B cell (primary cell): ENCODE measurements around the gene PTPN5. TPM values are rescaled to one million over a fixed set of nuclear protein-coding genes. Genes with fewer than 3 reads are reported as not detected.
A peak's percentile ranks its signal among the peaks of the same experiment; 100 is the strongest.

Experiments used
- ATAC-seq: fragments of 200-7000 bp; cut with Tn5 transposase; one replicate; pipeline ENCODE4 v1.10.0; 2021; ENCODE audit warnings: low read depth, mild to moderate bottlenecking, moderate number of reproducible peaks, moderate library complexity
- CTCF ChIA-PET: fragments of 350-600 bp; sonication (Branson Sonifier 250); formaldehyde crosslinking; loops from one replicate; lab custom pipeline; 2021; ENCODE audit warnings: antibody characterized with exemption, inconsistent platforms; lab: Charles Lee
- POLR2A ChIA-PET: fragments of 350-600 bp; sonication (Branson Sonifier 250); formaldehyde crosslinking; loops from one replicate; lab custom pipeline; 2021; ENCODE audit warnings: antibody characterized with exemption; lab: Charles Lee
- DNase-seq: peaks from one replicate; pipeline ENCODE4 v3.0.0; 2013
- H2AFZ ChIP-seq: 2 replicates; pipeline ENCODE4 v1.6.1; 2012; ENCODE audit warnings: mild to moderate bottlenecking, low read depth, low read length; ENCODE audit not compliant: insufficient read depth, poor library complexity, severe bottlenecking
- H3K27ac ChIP-seq, 2 donors: 1 replicate in 1 of 2; 2 replicates in 1 of 2; pipeline ENCODE4 v1.5.1; 2012 to 2013; ENCODE audit warnings: low read length in 2 of 2, mild to moderate bottlenecking in 2 of 2, moderate library complexity in 1 of 2
- H3K27me3 ChIP-seq, 4 experiments: fragments of 200-600 bp in 1 of 4; sonication (generic) in 1 of 4; replicated peaks in 1 of 4; 1 replicate in 2 of 4; 2 replicates in 2 of 4; pipeline versions ENCODE4 v1.6.1 to v1.7.0; 2013 to 2016; ENCODE audit warnings: low read length in 3 of 4, mild to moderate bottlenecking in 2 of 4, mixed read lengths in 1 of 4, moderate library complexity in 1 of 4; ENCODE audit not compliant: insufficient read depth in 4 of 4, control insufficient read depth in 3 of 4; ENCODE audit errors: control extremely low read depth in 1 of 4
- H3K36me3 ChIP-seq, 2 experiments: replicated peaks in 1 of 2; 1 replicate in 1 of 2; 2 replicates in 1 of 2; pipeline versions ENCODE4 v1.6.1 to v1.7.1; 2013; ENCODE audit warnings: low read length in 1 of 2; ENCODE audit not compliant: insufficient read depth in 2 of 2, control insufficient read depth in 1 of 2; ENCODE audit errors: control extremely low read depth in 1 of 2, extremely low read depth in 1 of 2
- H3K4me1 ChIP-seq, 2 donors: fragments of 200-600 bp in 1 of 2; sonication (generic) in 1 of 2; 1 replicate in 1 of 2; 2 replicates in 1 of 2; pipeline versions ENCODE4 v1.5.1 to v1.6.1; 2013 to 2017; ENCODE audit warnings: low read length in 2 of 2; ENCODE audit not compliant: control insufficient read depth in 2 of 2, insufficient read depth in 2 of 2
- H3K4me2 ChIP-seq: replicated peaks from 2 replicates; pipeline ENCODE3; 2012; ENCODE audit warnings: mild to moderate bottlenecking, low read depth, low read length; ENCODE audit not compliant: poor library complexity, severe bottlenecking
- H3K4me3 ChIP-seq, 5 experiments: fragments of 200-600 bp in 1 of 5; sonication (generic) in 1 of 5; 1 replicate in 3 of 5; 2 replicates in 2 of 5; pipeline versions ENCODE4 v1.5.1 to v1.7.0; 2011 to 2016; ENCODE audit warnings: low read length in 4 of 5, mild to moderate bottlenecking in 4 of 5, low read depth in 2 of 5, control low read depth in 1 of 5, moderate library complexity in 1 of 5; ENCODE audit not compliant: insufficient read depth in 1 of 5; ENCODE audit errors: control extremely low read depth in 1 of 5, extremely low read depth in 1 of 5
- H3K79me2 ChIP-seq: fragments of 200-600 bp; sonication (generic); one replicate; pipeline ENCODE4 v1.6.0; 2016; ENCODE audit warnings: low read length; ENCODE audit not compliant: control insufficient read depth, insufficient read depth
- H3K9ac ChIP-seq: fragments of 200-600 bp; sonication (generic); 2 replicates; pipeline ENCODE4 v1.6.1; 2017; ENCODE audit warnings: mild to moderate bottlenecking, low read length, moderate library complexity
- H3K9me3 ChIP-seq, 3 donors: one replicate each; pipeline versions ENCODE4 v1.6.1 to v1.7.1; 2013; ENCODE audit warnings: low read length in 2 of 3; ENCODE audit not compliant: control insufficient read depth in 2 of 3, insufficient read depth in 1 of 3; ENCODE audit errors: control extremely low read depth in 1 of 3
- H4K20me1 ChIP-seq: 2 replicates; pipeline ENCODE4 v1.6.0; 2012; ENCODE audit warnings: mild to moderate bottlenecking, low read length; ENCODE audit not compliant: insufficient read depth, control insufficient read depth, poor library complexity, severe bottlenecking
- H3K27ac Mint-ChIP-seq: one replicate; pipeline ENCODE4 v1.8.0; 2021; ENCODE audit warnings: mixed read lengths
- H3K27me3 Mint-ChIP-seq: one replicate; pipeline ENCODE4 v1.8.0; 2021; ENCODE audit warnings: mixed read lengths
- H3K4me1 Mint-ChIP-seq: one replicate; pipeline ENCODE4 v1.8.0; 2021; ENCODE audit warnings: mixed read lengths
- H3K4me3 Mint-ChIP-seq: one replicate; pipeline ENCODE4 v1.8.0; 2021; ENCODE audit warnings: mixed read lengths
- H3K9me3 Mint-ChIP-seq: one replicate; pipeline ENCODE4 v1.8.0; 2022; ENCODE audit warnings: mixed read lengths; ENCODE audit not compliant: insufficient read depth
- CTCF ChIP-seq: fragments of 200-600 bp; IDR thresholded peaks from one replicate; pipeline ENCODE4 v1.8.0; 2022; ENCODE audit warnings: antibody characterized with exemption, mild to moderate bottlenecking
- EZH2 ChIP-seq: IDR thresholded peaks from 2 replicates; pipeline ENCODE4 v1.6.1; 2012; ENCODE audit warnings: borderline replicate concordance, low read depth, mild to moderate bottlenecking, moderate library complexity, low read length; ENCODE audit not compliant: insufficient read depth, poor library complexity, severe bottlenecking
- WGBS: methylation state at CpG from one replicate; pipeline ENCODE4 v1.1.5; 2013; ENCODE audit warnings: missing lambda C conversion rate; ENCODE audit not compliant: insufficient coverage; 5-methylcytosine and 5-hydroxymethylcytosine counted together
- intact Hi-C: fragments of 100-400 bp; cut with micrococcal nuclease; formaldehyde crosslinking; loops from one replicate; pipeline ENCODE4 v1.10.0; 2022
- polyA plus RNA-seq: library from polyadenylated mRNA; depleted of rRNA; stranded (reverse); fragments of >200 nt; gene quantifications from 2 replicates; pipeline ENCODE4 v1.2.3, GENCODE V29; 2012
- total RNA-seq, 2 donors: library from RNA; stranded (reverse); fragments of 120-200 nt in 1 of 2; gene quantifications; 1 replicate in 1 of 2; 2 replicates in 1 of 2; pipeline versions ENCODE4 v1.2.3 to v1.2.4, GENCODE V29; 2013 to 2022

PTPN5 gene
- total and polyA plus RNA-seq, 2 donors (not counting 1 experiment from before 2014, with no cell fraction given), result not detected

DNA sequence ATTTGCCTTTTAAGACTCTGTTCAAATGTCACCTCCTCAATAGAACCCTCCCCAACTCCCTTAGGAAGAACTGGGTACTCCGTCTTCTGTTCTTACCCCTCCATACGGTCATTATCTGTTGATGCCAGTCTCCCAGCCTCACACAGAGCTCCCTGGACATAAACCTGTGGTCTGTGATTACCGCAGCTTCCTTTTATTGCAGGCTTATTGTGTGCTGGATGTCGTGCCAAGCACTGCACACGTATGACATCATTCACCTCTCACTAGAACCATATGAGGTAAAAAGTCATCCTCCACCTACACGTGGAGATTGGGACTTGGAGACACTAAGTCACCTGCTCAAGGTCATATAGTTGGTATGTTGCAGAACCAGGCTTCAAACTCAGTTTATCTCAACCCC is 15.3 kb downstream of the PTPN5 start:
- H3K27me3 Mint-ChIP-seq, result peaks cover 18% of the 10 kb centered on the region
- intact Hi-C loops, result no loop called here
- Histone ChIP-seq H3K4me3 (no peak overlapping the region), H3K9me3 (no peaks in the 10 kb centered on the region), H2AFZ (no peak overlapping the region), H3K79me2 (no peaks in the 10 kb centered on the region), H4K20me1 (no peaks in the 10 kb centered on the region), H3K36me3 (no peaks in the 10 kb centered on the region), H3K9ac (no peak overlapping the region), H3K4me1 (no peaks in the 10 kb centered on the region), H3K27ac (no peak overlapping the region), H3K27me3 (peaks cover 0 to 1% (median 0%) of the 10 kb centered on the region in 4 experiments), H3K4me2 (no peak overlapping the region)
- no peaks in the 10 kb centered on the region for H3K9me3 Mint-ChIP-seq
- ATAC-seq (no peak), DNase-seq (no peak)
- H3K4me3 Mint-ChIP-seq, result no peak overlapping the region
- TF ChIP-seq CTCF (no peak), EZH2 (no peak)
- ChIA-PET POLR2A (no interaction called here), CTCF (interaction anchor here (1.2 kb wide), 1 partner anchor 52 kb away, joined by 3 read pairs; no protein-coding TSS in a partner anchor)
- no peaks in the 10 kb centered on the region for H3K4me1 Mint-ChIP-seq
- WGBS, result 62% methylated on average over 2 of the region's 6 CpGs
- no peak overlapping the region for H3K27ac Mint-ChIP-seq

DNA sequence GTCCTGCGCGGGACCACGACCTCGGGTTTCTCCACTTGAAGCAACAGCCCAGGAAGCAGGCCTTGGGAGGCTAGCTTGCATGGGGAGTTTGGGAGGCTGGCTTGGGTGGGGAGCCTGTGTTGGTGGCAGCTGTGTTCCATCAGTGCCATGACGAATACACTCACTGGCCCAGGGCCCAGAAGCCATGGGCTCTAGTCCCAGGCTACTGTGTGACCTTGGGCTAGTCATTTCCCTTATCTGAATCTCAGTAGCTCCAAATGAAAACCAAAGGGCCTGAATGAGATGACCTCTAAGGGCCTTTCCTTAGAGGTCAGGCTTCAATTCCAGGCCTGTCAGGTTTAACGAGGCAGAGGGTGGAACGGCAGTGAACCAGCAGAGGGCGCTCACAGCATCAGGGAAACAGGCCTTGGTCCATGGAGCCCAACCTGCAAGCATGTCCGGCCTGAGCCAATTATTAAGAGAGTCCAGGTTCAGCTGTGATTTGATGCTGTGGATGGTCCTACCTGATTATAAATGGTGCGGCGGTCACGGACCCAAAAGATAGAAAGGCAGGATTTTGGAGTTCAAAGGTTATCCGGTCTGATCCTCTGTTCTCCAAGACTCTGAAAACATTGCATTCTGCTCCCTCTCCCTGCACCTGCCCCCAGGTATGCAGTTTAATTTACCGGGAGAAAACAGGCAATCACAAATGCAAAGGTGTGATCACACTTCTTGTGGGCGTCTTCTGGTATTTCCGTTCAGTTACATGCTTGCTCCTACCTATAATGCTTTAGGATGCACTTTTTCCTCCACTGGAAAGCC is 15.9 kb downstream of the PTPN5 start:
- Histone ChIP-seq H3K4me1 (no peaks in the 10 kb centered on the region), H3K27me3 (peaks cover 0 to 5% (median 0%) of the 10 kb centered on the region in 4 experiments), H3K27ac (no peak overlapping the region), H3K9ac (no peak overlapping the region), H3K79me2 (no peaks in the 10 kb centered on the region), H3K9me3 (no peaks in the 10 kb centered on the region), H4K20me1 (no peaks in the 10 kb centered on the region), H3K36me3 (no peaks in the 10 kb centered on the region), H3K4me2 (no peak overlapping the region), H3K4me3 (no peak overlapping the region), H2AFZ (no peak overlapping the region)
- Mint-ChIP-seq H3K27ac (no peak overlapping the region), H3K4me1 (no peaks in the 10 kb centered on the region), H3K9me3 (no peaks in the 10 kb centered on the region), H3K4me3 (no peak overlapping the region), H3K27me3 (peaks cover 22% of the 10 kb centered on the region)
- WGBS, result 63% methylated on average over 16 of the region's 16 CpGs
- TF ChIP-seq EZH2 (no peak), CTCF (peak; percentile 61)
- intact Hi-C loops, result no loop called here
- ChIA-PET CTCF (interaction anchor here (1.2 to 2.6 kb wide), 3 partner anchors 10 to 660 kb away, joined by 3 to 9 read pairs (median 6); no protein-coding TSS in a partner anchor), POLR2A (no interaction called here)
- DNase-seq, result peak; percentile 27
- no peak for ATAC-seq
